Retinal pigment epithelial cell (primary cell): ENCODE measurements around the gene AKAP13.

Experiments
- DNase-seq: peaks from one replicate; pipeline ENCODE4 v3.0.0-alpha.2; 2010; ENCODE audit warnings: low read depth
- H3K4me3 ChIP-seq: 2 replicates; pipeline ENCODE4 v1.5.1; 2011; ENCODE audit warnings: mild to moderate bottlenecking, low read length, control low read depth, moderate library complexity
- CTCF ChIP-seq: conservative IDR thresholded peaks from 2 replicates; pipeline ENCODE4 v1.5.1; 2011; ENCODE audit warnings: low read depth, low read length, control low read depth, inconsistent platforms

AKAP13 gene

DNA sequence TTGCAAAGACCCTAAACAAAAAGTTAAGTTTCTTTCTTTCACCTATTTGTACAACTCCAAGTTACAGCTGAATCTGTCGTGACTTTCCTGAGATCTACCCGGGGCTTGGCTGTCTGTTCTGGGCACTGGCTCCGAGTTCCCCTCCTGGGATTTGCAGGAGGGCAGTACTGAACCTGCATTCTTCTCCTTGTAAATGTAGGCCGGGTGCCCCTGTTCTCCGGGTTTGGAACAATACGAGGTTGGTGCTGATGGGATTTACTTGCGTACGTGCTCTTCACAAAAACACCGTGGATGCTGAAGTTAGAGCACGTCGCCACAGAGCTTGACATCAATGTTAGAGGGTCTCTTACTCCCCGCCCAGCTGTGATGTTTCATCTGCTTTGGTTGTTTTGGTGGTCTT is 366.2 kb downstream of the AKAP13 start:
- DNase-seq, result no peak

DNA sequence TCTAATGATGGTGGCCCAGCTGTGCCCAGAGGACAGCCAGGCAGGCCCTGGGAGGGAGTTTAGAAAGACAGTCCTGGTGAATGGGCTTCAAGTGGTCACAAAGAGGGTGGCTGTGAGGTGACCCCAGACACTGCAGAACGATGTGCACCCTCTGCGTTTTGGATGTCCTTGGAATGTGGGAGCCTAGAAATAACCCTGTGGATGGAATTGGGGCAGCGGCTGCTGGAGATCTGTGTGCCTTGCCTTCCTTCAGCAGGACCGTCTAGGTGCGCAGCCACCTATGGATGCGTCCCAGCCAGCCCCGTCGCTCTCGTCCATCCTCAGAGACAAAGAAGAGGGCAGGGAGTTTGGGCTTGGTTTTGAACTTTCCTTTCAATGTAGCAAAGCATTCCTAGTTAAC is 367.8 kb downstream of the AKAP13 start:
- TF ChIP-seq CTCF, result no peak
- no peak for DNase-seq
- no peak overlapping the region for H3K4me3 ChIP-seq

More for the DNA sequence above, 366.2 kb downstream of the AKAP13 start:
- no peak for TF ChIP-seq CTCF
- H3K4me3 ChIP-seq, result no peak overlapping the region

GRCh38 chr15:85748729-85749128 is 368.3 kb downstream of the AKAP13 start:
- H3K4me3 ChIP-seq, result no peak overlapping the region
- no peak for DNase-seq
- no peak for TF ChIP-seq CTCF

DNA sequence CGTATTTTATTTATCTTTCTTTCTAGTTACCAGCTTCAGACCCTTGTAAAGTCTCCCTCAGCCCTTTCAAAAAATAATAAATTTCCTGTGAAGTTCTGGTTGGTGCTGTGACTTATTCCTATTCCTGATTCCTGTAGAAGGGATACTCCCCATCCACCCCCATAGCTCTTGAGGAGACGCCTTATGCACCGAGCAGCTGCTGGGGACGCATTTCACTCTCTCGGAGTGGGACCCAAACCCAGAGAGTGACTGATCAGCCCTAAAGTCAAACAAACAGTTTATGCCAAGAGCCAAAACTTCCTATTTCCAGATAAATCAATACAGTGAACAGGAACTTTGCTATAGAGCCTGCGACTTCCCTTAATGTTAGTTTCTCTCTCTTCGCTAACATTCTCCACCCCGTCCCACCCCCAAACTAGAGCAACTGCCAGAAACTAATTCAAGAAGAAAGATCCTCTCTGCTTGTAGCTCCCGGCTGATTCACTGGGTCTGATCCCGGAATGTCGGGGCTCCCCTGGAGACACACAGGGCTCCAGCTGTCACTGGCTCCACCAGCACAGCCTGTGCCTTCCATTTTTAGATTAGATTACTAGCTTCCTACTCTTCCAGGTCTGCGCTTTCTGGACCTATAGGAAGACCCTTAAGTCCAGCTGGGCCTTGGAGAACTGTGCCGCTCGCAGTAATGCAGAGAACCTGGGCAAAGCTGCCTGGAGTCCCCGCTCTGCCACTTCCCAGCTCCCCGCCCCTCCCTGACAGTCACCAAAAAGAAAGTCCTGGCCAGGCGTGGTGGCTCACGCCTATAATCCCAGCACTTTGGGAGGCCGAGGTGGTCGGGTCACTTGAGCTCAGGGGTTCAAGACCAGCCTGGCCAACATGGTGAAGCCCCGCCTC is 369.1 kb downstream of the AKAP13 start:
- no peak overlapping the region for H3K4me3 ChIP-seq
- no peak for TF ChIP-seq CTCF
- DNase-seq, result no peak

- TF ChIP-seq CTCF, result no peak
- no peak for DNase-seq
Measured at GRCh38 chr15:85750319-85751290, 370.2 kb downstream of the AKAP13 start.

GRCh38 chr15:85751291-85752123 is 371.1 kb downstream of the AKAP13 start:
- H3K4me3 ChIP-seq, result no peak overlapping the region

More at GRCh38 chr15:85750319-85751290, 370.2 kb downstream of the AKAP13 start:
- H3K4me3 ChIP-seq, result no peak overlapping the region

More at GRCh38 chr15:85751291-85752123, 371.1 kb downstream of the AKAP13 start:
- TF ChIP-seq CTCF, result no peak
- DNase-seq, result no peak
